Fibroblast of skin of right biceps (primary cell): ENCODE results near the gene ZNF512B.
"Not testable (repeated sequence)": the region's sequence is repeated elsewhere in the genome, so short reads cannot be mapped to it uniquely, and the experiment has no call there.

Experiments used
- DNase-seq: peaks from one replicate; pipeline ENCODE4 v3.0.0-alpha.2; 2013

ZNF512B gene

DNA sequence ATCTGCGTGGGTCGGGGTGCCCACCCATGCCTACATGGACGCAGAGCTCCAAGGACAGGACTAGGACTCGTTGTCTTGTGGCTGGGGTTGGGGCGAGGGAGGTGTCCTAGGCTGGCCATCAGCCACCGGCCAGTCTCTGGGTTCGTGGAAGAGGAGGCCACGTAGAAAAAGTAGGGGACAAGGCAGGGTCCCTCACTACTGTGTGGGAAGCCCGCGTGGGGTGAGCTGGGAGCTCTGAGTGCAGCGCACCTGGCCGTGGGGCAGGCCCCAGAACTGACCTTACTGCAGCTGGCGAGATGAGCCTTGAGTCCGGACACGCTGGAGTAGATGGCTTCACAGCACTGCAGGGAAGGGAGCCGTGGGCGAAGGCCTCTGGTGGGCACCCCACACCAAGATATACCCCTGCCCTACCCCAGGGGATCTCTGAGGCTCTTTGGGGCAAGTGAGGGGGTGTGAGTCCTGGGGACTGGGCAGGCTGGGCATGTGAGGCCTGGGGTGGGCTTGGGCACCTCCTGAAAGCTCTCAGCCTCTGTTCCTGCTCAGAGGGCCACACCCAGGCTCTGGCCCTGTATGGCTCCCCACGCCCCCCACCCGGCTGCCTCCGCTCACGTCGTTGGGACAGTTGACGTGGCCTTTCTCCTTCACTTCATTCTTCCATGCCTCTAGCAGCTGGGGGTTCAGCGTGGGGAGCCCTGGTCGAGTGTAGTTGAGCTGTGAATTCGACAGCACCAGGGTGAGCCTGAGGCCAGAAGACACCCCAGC, 7.9 kb downstream of the ZNF512B start:
- no peak for DNase-seq

DNA sequence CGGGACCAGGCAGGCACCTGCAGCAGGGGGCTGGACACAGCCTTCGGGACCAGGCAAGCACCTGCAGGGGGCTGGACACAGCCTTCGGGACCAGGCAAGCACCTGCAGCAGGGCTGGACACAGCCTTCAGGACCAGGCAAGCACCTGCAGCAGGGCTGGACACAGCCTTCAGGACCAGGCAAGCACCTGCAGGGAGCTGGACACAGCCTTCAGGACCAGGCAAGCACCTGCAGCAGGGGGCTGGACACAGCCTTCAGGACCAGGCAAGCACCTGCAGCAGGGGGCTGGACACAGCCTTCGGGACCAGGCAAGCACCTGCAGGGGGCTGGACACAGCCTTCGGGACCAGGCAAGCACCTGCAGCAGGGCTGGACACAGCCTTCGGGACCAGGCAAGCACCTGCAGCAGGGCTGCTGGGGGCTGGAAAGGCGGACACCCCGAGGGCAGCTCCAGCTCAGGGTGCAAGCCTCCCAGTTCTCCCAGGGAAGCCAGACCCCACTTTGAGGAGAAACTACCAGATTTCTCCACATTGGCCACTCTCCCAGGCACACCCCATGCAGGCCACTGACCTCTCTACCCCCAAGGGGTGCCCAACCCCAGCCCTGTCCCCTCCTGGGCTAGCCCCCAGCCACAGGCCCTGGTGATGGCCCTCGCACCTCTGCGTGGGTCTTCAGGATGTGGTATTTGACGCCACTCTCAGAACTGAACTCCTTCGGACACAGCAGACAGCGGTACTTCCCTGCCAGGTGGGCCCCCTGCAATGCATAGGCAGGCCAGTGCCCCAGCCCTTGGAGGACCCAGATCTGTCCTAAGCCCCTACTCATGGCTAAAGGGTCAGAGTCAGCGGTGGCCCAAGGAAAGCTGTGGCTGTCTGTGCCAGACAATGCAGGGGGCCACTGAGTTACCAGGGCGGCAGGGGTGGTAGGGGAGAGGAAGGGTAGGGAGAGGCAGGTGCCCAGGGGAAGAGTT, 8.8 kb downstream of the ZNF512B start:
- DNase-seq: not testable (repeated sequence)

DNA sequence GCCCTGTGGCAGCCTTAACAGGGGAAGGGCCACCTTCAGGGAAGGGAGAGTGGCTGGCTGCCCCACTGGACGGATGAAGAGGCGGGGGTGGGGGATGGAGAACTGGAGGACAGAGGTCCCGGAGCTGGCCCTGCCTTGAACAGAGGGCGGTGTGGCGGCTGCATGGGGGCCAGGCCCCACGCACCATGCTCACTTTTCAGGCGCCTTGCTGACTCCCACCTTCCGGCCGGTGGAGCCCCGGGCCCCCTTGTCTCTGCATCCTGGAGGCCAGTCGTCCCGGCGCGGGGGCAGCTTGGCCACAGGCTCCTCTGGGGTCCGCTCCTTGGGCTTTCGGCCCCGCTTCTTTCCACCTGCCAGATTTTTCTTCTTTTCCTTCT, 10.0 kb downstream of the ZNF512B start:
- DNase-seq: no peak

GRCh38 chr20:63958964-63959698, 10.6 kb downstream of the ZNF512B start:
- no peak for DNase-seq

DNA sequence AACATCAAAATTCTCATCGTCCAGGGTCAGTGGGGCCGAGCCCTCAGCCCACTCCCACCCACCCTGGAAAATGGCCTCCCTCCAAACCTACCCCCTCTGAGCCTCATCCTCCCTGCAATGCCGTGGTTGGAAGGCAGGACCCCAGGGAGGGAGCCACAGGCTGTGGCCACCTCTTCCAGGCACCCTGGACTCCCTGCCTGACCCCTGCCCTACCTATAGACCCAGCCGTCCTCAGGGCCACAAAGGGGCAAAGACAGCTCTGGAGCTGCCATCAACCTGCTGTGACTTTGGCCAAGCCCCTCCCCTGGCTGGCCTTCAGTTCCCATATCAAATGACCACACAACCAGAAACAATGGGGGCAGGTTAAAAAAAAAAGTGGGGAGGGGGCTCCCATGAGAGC, 11.3 kb downstream of the ZNF512B start:
- no peak for DNase-seq

- no peak for DNase-seq
These were observed 11.9 kb downstream of the ZNF512B start for GRCh38 chr20:63957690-63958441.

GRCh38 chr20:63957004-63957689, 12.6 kb downstream of the ZNF512B start:
- peak; percentile 58 for DNase-seq

GRCh38 chr20:63956664-63957003, 13.1 kb downstream of the ZNF512B start:
- DNase-seq: no peak

- peak; percentile 89 for DNase-seq
These were observed 13.7 kb downstream of the ZNF512B start, which contains the start of gene UCKL1 for GRCh38 chr20:63955827-63956663. UCKL1 (minus strand) TSS chr20:63956416; CDS start chr20:63956372, 44 bp downstream.

GRCh38 chr20:63955281-63955826, 14.4 kb downstream of the ZNF512B start:
- DNase-seq: no peak

DNA sequence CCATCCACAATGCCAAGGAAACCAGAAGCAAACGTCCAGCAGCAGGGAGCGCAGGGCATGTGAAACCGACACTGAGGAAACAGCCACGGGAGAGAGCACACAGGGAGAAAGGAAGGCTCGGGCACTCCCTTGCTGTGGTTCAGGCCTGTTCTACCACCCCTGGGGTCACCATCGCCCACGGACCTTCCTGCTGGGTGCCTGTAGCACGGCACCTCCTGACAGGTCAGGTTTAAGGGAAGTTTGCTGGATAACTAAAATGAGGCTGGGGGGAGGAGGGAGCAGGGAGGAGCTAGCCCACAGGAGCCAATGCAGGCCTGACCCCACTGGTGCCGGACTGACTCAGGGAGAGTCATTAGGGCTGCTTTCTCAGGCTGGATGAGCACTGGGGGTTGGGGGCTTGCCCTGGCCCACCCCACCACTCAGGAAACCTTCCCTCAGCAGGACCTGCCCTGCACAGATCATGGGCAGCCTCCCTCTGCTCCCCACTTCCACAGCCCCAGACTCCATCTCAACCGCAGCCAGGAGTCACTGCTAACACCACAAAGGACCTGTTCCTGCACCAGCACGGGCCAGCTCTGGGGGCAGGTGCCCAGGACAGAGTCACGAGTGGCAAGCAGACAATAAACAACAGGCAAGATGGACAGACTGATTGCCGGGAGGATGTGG, 15.8 kb downstream of the ZNF512B start:
- no peak for DNase-seq

GRCh38 chr20:63952769-63953168, 17.0 kb downstream of the ZNF512B start:
- DNase-seq: no peak

GRCh38 chr20:63952210-63952535, 17.6 kb downstream of the ZNF512B start:
- no peak for DNase-seq

DNA sequence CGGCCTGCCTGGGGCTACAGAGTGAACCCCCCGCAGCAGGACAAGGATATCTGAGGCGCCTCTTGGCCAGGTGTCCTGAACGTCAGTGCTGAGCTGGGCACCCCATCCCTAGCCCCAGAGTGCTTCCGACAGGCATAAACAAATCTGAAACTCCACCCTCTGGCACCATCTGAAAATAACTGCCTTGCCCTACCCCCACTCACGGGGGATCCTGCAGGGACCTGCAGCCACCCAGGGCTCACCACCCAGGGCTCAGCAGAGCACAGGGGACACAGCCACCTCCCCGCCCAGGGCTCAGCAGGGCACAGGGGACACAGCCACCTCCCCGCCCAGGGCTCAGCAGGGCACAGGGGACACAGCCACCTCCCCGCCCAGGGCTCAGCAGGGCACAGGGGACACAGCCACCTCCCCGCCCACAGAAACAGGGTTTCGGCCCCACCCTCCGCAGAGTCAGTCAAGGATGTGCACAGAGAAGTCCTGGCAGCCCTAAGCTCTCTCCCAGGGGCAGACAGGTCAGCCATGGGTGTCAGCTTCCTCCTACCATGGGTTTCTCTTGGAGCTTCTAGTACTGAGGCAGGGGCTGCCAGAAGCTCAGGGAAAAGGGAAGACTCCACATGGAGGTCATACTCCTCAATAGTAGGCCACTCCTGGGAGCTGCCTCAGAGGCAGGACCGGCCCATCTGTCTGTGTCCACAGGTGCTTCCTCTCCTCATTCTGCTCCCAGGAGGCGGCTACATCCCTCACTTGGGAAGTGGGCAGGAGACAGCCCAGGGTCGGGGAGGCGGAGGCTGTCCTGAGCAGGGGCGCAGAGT, 18.1 kb downstream of the ZNF512B start:
- DNase-seq: no peak

DNA sequence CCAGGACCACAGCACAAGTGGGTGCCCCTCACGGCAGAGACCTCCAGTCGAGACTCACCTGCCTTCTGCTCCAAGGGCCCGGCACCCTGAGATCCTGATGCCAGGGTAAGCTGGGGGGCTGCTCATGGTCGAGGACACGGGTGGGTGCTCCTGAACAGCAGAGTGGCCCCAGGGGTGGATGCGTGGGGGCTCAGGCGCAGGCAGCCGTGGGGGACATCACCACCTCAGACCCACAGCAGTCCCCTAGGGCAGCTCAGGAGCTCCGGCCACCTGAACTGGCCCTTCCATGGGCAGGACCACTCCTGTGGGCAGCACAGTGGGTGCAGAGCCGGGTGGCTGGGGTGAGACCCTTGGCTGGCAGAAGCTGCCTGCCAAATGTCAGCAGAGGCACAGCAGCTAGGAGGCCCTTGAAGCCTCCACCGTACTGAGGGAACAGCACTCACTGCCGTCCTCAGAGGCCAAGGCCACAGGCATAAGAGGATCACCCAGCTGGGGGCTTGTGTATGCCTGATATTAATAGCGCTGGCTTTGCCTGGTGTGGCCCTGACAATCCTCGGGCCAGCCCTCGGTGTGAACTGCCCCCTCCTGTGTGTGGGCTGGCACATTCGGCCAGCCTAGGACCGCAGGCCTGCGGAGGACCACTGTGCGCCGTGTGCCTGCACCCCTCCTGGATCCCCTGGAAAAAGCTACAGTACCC, 18.9 kb downstream of the ZNF512B start:
- no peak for DNase-seq

DNA sequence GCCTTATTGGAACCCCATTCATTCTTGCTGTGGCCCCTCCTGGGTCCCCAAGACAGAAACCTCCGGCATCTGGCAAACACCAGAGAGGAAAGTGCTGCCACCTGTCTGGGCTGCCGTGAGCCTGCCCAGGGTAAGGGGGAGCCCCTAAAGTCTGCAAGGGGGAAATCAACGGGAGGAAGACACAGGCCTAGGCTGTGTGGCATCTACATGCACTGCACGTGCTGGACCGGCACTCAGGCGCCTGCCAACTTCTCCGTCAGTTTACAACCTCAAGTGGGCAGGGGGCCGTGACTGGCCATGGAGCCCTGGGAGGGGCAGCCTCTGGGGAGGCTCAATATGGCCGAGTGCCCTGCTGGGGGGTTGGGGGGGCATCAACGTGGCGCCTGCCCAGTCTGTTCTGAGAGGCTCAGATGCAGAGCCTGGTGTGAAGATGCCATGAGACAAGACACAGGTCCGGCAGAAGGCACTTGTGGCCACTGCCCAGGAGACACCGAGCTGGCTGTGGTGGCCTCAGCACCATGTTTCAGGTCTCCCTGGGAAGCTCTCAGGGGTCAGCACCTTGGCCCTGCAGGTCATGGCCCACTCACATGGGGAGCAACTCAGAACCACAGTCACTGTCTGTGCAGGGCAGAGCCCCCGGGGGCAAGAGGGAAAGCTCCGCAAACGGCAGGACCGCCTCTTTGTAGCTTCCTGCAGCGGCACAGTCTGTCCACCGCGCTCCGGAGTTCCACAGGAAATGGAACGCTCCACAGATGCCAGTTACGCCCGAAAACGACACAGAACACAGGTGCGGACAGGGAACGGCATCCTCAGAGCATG, 21.9 kb downstream of the ZNF512B start:
- DNase-seq: no peak

DNA sequence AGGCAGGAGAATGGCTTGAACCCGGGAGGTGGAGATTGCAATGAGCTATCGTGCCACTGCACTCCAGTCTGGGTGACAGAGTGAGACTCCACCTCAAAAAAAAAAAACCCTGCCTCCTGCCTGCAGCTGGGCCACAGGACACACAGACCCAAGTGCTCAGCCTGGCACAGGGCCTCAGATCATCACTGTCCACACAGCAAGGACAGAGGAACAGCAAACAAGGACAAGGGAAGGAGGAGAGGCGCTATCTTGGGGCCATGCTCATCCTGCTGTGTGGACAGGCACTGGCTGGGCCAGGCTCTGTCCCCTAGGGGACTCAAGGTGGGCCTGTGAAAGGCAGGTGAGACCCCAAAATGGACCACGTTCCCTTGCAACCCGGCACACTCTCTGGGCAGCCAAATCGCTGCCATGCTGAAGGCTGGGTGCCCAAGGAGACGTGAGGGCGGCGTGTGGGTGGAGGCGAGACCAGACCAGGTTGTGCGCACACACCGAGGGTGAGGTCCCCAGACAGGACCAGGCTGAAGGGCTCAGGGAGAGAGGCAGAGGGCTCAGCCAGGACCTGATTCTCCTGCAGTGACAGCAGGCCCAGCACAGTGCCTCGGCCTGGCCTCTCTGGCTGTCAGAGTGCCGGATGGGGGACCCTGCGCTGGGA, 22.6 kb downstream of the ZNF512B start:
- no peak for DNase-seq
